GM13977 (cell line): ENCODE data around the gene THSD7A.

ENCODE experiments used
- DNase-seq: peaks from one replicate; pipeline ENCODE4 v3.0.0; 2012; ENCODE audit warnings: low spot score
- CTCF ChIP-seq: IDR thresholded peaks from 2 replicates; pipeline ENCODE4 v1.5.1; 2012; ENCODE audit warnings: mild to moderate bottlenecking, control low read depth; ENCODE audit not compliant: insufficient read depth; ENCODE audit errors: extremely low read depth, missing control alignments
- in situ Hi-C: fragments of 300-500 bp; cut with MboI; formaldehyde crosslinking; loops from one replicate; pipeline ENCODE4 v1.12.0; 2022; ENCODE audit warnings: low sequenced_read_pairs, low pct_unique_long_range_greater_than_20kb, mixed read lengths, inconsistent platforms; ENCODE audit not compliant: unreplicated experiment

THSD7A gene

GRCh38 chr7:11668727-11669126, 163.3 kb downstream of the THSD7A start:
- no peak for TF ChIP-seq CTCF
- no peak for DNase-seq
- in situ Hi-C loops, result no loop called here

GRCh38 chr7:11667810-11668185, 164.2 kb downstream of the THSD7A start:
- no peak for DNase-seq
- no peak for TF ChIP-seq CTCF
- in situ Hi-C loops, result no loop called here

GRCh38 chr7:11667071-11667809, 164.8 kb downstream of the THSD7A start:
- in situ Hi-C loops, result no loop called here
- no peak for DNase-seq
- TF ChIP-seq CTCF, result no peak

GRCh38 chr7:11665357-11665756, 166.6 kb downstream of the THSD7A start:
- TF ChIP-seq CTCF, result no peak
- in situ Hi-C loops, result no loop called here
- DNase-seq, result no peak

GRCh38 chr7:11655642-11656041, 176.4 kb downstream of the THSD7A start:
- no peak for TF ChIP-seq CTCF
- in situ Hi-C loops, result no loop called here
- DNase-seq, result no peak

GRCh38 chr7:11655163-11655562, 176.8 kb downstream of the THSD7A start:
- in situ Hi-C loops, result no loop called here
- no peak for DNase-seq
- TF ChIP-seq CTCF, result no peak
